ENCODE results near the gene ZDHHC20. TPM values are rescaled to one million over a fixed set of nuclear protein-coding genes. Genes with fewer than 3 reads are reported as not detected.

ZDHHC20 gene
- total and polyA plus RNA-seq, 7 donors, result 4.1 to 16.9 (median 11.5) TPM

DNA sequence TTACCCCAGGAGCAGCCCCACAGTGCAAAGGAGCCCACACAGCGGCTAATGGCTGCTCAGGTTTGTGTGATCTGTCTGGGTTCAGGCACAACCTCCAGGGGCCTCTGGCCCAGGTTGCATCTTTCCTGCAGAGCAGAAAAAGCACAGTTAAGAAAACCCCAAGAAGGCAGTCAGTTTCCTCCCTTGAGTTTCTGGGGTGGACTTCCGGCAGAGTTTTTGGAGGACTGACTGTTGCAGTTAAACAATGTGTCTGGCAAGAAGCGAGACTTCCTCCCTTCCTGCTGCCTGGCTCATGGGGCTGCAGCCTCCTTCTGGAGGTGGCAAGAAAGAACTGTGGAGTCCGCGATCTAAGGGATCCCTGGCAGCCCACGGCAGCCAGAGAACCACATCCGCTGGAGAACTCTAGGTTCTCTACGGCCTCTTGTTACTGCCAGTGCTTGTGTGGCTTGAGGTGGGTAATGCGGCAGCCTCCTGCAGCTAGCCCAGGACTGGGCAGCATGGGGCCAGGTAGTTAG, 114.4 kb downstream of the ZDHHC20 start:
- Histone ChIP-seq H3K27me3 (ENCODE audit: insufficient read depth in 3 of 3, low read length in 2 of 3) (no peaks in the 10 kb centered on the region), H3K36me3 (ENCODE audit: insufficient read depth in 1 of 2, low read depth in 1 of 2) (no peaks in the 10 kb centered on the region), H3K4me1 (no peaks in the 10 kb centered on the region), H3K4me3 (no peak overlapping the region), H3K9me3 (no peaks in the 10 kb centered on the region), H3K27ac (no peak overlapping the region)
- no peak for DNase-seq
- ATAC-seq, result no peak
- WGBS, 3 donors, result 58 to 67% (median 61%) methylated on average over 9 of the region's 9 CpGs
- TF ChIP-seq CTCF (IDR thresholded peaks at IDR 0.05), result no peak
- intact Hi-C loops (cut with DNase I), result no loop called here

DNA sequence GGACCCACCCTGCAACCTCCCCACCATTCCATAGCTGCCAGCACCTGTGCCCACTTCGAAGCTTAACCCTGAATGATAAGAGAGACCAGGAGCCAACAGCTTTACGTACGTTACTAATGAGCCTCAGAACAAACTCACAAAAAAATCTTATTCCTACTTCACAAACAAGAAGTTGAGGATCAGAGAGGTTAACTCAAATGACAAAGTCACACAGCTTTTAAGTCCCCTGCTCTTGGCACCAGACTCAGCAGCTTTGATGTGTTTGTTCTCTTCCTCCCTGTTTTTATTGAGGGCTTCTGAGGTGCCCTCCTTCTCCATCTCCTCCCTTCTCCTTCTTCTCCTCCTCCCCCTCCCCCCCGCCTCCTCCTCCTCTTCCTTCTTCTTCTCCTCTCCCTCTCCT, 115.4 kb downstream of the ZDHHC20 start:
- H3K4me1 ChIP-seq, result no peaks in the 10 kb centered on the region
- WGBS, 3 donors, result 77 to 92% (median 88%) methylated on average over 4 of the region's 4 CpGs
- intact Hi-C loops (cut with DNase I), result no loop called here
- no peaks in the 10 kb centered on the region for H3K9me3 ChIP-seq
- H3K27ac ChIP-seq, result no peak overlapping the region
- no peak for TF ChIP-seq CTCF (IDR thresholded peaks at IDR 0.05)
- no peaks in the 10 kb centered on the region for H3K36me3 ChIP-seq (ENCODE audit: insufficient read depth in 1 of 2, low read depth in 1 of 2)
- ATAC-seq (no peak), DNase-seq (no peak)
- H3K4me3 ChIP-seq, result no peak overlapping the region
- no peaks in the 10 kb centered on the region for H3K27me3 ChIP-seq (ENCODE audit: insufficient read depth in 3 of 3, low read length in 2 of 3)

GRCh38 chr13:21342699-21343442, 116.2 kb downstream of the ZDHHC20 start:
- intact Hi-C loops (cut with DNase I), result no loop called here
- DNase-seq (no peak), ATAC-seq (no peak)
- Histone ChIP-seq H3K27ac (no peak overlapping the region), H3K4me1 (no peaks in the 10 kb centered on the region), H3K27me3 (ENCODE audit: insufficient read depth in 3 of 3, low read length in 2 of 3) (no peaks in the 10 kb centered on the region), H3K4me3 (no peak overlapping the region), H3K9me3 (no peaks in the 10 kb centered on the region), H3K36me3 (ENCODE audit: insufficient read depth in 1 of 2, low read depth in 1 of 2) (no peaks in the 10 kb centered on the region)
- no peak for TF ChIP-seq CTCF (IDR thresholded peaks at IDR 0.05)
- WGBS, 3 donors, result 77 to 84% (median 77%) methylated on average over 5 of the region's 5 CpGs

GRCh38 chr13:21341637-21342422, 117.3 kb downstream of the ZDHHC20 start:
- Histone ChIP-seq H3K27ac (no peak overlapping the region), H3K9me3 (no peaks in the 10 kb centered on the region), H3K27me3 (ENCODE audit: insufficient read depth in 3 of 3, low read length in 2 of 3) (no peaks in the 10 kb centered on the region), H3K4me3 (no peak overlapping the region), H3K36me3 (ENCODE audit: insufficient read depth in 1 of 2, low read depth in 1 of 2) (no peaks in the 10 kb centered on the region), H3K4me1 (no peaks in the 10 kb centered on the region)
- no peak for DNase-seq
- intact Hi-C loops (cut with DNase I), result no loop called here
- 82 to 87% (median 85%) methylated on average over 19 of the region's 19 CpGs for WGBS, 3 donors
- TF ChIP-seq CTCF (IDR thresholded peaks at IDR 0.05), result no peak
- no peak for ATAC-seq

All from psoas muscle (tissue), 8 donors.